ENCODE data around the gene ADAM8. TPM values are rescaled to one million over a fixed set of nuclear protein-coding genes. Genes with fewer than 3 reads are reported as not detected.

ADAM8 gene
- total RNA-seq, 2 donors from 2014 or later = 0.82 to 1.5 TPM

DNA sequence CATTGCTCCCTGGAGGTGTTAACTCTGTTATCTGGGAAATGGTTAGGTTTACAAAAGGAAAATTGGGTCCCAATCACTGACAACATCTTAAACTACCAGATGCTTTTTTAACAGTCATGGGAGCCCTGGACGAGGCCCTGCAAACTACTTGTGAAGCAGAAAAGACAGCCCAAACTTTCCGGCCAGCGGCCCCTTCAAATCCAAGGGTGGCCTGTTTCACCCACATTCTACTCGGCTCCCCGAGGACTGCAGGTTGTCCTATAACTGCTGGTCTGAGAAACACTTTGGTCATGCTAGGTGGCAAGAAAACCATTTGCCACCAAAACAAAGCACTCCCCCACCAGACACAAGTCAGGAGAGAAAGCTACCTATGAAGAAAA, 29.4 kb upstream of the ADAM8 start:
- Histone ChIP-seq H3K27ac (no peak overlapping the region), H3K9me3 (no peaks in the 10 kb centered on the region), H3K36me3 (peaks cover 17% of the 10 kb centered on the region)

GRCh38 chr10:133303206-133303605, 26.5 kb upstream of the ADAM8 start:
- H3K9me3 ChIP-seq = no peaks in the 10 kb centered on the region
- H3K4me3 ChIP-seq = no peak overlapping the region
- H3K27ac ChIP-seq = no peak overlapping the region
- peaks cover 46% of the 10 kb centered on the region for H3K36me3 ChIP-seq
- no peaks in the 10 kb centered on the region for H3K27me3 ChIP-seq
- peaks cover 0 to 31% of the 10 kb centered on the region in 2 donors for H3K4me1 ChIP-seq
- no peak for DNase-seq (ENCODE audit: low spot score)
- TF ChIP-seq CTCF (IDR thresholded peaks at IDR 0.05) = no peak

More for the DNA sequence above, 29.4 kb upstream of the ADAM8 start:
- H3K4me3 ChIP-seq = no peak overlapping the region
- H3K4me1 ChIP-seq = peaks cover 0 to 36% of the 10 kb centered on the region in 2 donors
- DNase-seq (ENCODE audit: low spot score) = no peak
- TF ChIP-seq CTCF (IDR thresholded peaks at IDR 0.05) = no peak
- no peaks in the 10 kb centered on the region for H3K27me3 ChIP-seq

GRCh38 chr10:133302230-133302629, 25.6 kb upstream of the ADAM8 start:
- no peak for TF ChIP-seq CTCF (IDR thresholded peaks at IDR 0.05)
- H3K9me3 ChIP-seq = no peaks in the 10 kb centered on the region
- no peaks in the 10 kb centered on the region for H3K27me3 ChIP-seq
- peaks cover 56% of the 10 kb centered on the region for H3K36me3 ChIP-seq
- no peak overlapping the region for H3K4me3 ChIP-seq
- peaks cover 0 to 22% of the 10 kb centered on the region in 2 donors for H3K4me1 ChIP-seq
- no peak overlapping the region for H3K27ac ChIP-seq
- no peak for DNase-seq (ENCODE audit: low spot score)

- no peak for TF ChIP-seq CTCF (IDR thresholded peaks at IDR 0.05)
- Histone ChIP-seq H3K4me1 (peaks cover 0 to 5% of the 10 kb centered on the region in 2 donors), H3K27ac (no peak overlapping the region), H3K36me3 (peaks cover 80% of the 10 kb centered on the region), H3K27me3 (no peaks in the 10 kb centered on the region), H3K4me3 (no peak overlapping the region), H3K9me3 (no peaks in the 10 kb centered on the region)
- DNase-seq (ENCODE audit: low spot score) = no peak
Measured at GRCh38 chr10:133299738-133300137, 23.1 kb upstream of the ADAM8 start.

DNA sequence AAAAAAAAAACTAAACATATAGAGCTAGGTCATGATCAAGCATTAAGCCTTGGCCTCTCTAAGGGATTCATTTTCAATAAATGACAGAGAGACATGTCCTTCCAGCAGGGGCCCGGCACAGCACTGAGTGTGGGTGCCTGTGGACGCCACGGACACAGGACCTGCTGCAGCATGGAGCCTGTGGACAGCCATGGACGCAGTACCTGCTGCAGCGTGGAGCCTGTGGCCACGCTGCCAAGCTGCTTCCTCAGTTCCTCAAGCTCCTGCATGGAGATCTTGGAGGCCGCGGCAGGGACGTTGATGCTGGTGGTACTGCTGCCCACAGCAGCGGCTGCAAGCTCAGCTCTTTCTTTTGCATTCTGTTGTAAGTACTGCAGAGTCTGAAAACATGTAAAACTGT, 22.6 kb upstream of the ADAM8 start:
- no peaks in the 10 kb centered on the region for H3K9me3 ChIP-seq
- no peaks in the 10 kb centered on the region for H3K27me3 ChIP-seq
- DNase-seq (ENCODE audit: low spot score) = no peak
- no peak overlapping the region for H3K27ac ChIP-seq
- H3K4me3 ChIP-seq = no peak overlapping the region
- peaks cover 86% of the 10 kb centered on the region for H3K36me3 ChIP-seq
- peaks cover 0 to 5% of the 10 kb centered on the region in 2 donors for H3K4me1 ChIP-seq
- TF ChIP-seq CTCF (IDR thresholded peaks at IDR 0.05) = no peak

GRCh38 chr10:133298466-133298865, 21.8 kb upstream of the ADAM8 start:
- Histone ChIP-seq H3K9me3 (no peaks in the 10 kb centered on the region), H3K36me3 (peaks cover 93% of the 10 kb centered on the region), H3K4me1 (peaks cover 0 to 5% of the 10 kb centered on the region in 2 donors), H3K4me3 (no peak overlapping the region), H3K27ac (no peak overlapping the region), H3K27me3 (no peaks in the 10 kb centered on the region)
- no peak for TF ChIP-seq CTCF (IDR thresholded peaks at IDR 0.05)
- DNase-seq (ENCODE audit: low spot score) = no peak
